ENCODE measurements around the gene BOLA1.
"Not testable (repeated sequence)": the region's sequence is repeated elsewhere in the genome, so short reads cannot be mapped to it uniquely, and the experiment has no call there.

Gene BOLA1

DNA sequence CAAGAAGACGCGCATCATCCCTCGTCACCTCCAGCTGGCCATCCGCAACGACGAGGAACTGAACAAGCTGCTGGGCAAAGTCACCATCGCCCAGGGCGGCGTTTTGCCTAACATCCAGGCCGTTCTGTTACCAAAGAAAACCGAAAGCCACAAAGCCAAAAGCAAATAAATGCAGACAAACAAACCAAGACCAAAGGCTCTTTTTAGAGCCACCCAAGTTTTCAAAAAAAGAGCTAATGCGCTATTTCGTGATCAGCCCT lies 12.2 kb upstream of the BOLA1 start:
- DNase-seq (ENCODE audit: low spot score) = not testable (repeated sequence)

DNA sequence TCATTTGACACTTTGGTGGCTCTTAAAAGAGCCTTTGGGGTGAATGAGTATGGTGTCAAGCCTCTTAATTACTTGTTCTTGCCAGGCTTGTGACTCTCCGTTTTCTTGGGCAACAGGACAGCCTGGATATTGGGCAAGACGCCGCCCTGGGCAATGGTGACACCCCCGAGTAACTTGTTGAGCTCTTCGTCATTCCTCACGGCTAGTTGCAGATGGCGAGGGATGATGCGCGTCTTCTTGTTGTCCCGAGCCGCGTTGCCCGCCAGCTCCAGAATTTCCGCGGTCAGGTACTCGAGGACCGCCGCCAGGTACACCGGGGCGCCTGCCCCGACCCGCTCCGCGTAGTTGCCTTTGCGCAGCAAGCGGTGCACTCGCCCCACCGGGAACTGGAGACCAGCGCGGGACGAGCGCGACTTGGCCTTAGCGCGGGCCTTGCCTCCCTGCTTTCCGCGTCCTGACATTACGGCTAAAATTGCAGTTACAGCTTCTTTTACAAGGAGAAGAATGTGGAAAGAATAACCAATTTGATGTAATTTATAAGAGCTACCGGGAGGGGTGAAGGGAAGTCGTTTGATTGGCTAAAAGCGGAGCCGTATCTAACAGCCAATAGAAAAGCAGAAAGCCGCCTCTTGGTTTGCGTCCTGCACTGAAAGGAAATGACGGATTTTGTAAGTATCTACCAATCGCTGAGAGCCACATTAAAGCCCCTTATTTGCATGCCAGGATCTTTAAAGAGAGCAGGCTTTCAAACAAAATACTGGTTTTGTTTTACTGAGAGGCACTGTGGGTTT lies 11.7 kb upstream of the BOLA1 start:
- peak; percentile 85 for DNase-seq (ENCODE audit: low spot score)

DNA sequence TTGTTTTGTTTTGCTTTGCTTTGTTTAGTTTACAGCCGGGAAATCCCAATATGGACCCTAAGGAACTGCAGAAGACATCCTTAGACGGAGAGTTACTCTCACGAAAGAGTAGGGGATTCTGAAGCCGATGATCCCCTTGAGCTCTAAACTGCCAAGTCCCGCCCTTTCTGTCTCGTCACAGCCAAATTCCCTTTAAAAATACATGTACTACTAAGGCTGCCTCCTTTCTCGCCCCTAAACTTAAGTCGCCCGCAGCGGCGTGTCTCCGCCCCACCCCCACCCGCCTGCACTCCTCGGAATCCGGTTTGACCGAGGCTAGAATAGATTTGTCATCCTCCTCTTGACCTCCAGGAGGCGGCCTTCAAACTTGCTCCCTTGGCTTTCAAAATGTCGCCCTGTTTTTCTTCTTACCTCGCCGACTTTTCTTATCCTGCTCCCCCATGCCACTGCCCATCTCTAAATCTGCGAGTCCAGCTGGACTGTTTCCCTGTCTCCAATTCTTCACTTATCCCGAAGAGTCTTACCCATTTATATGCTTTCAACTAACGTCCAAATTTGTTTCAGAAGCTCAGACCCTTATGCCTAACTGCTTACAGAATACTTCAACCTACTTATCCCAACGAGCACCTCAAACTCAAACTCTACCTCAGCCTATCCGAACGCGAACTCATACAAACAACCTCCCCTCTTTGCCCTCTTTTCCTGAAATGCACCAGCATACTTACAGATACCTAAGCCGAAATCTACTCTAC lies 10.9 kb upstream of the BOLA1 start:
- DNase-seq (ENCODE audit: low spot score) = peak; percentile 89

DNA sequence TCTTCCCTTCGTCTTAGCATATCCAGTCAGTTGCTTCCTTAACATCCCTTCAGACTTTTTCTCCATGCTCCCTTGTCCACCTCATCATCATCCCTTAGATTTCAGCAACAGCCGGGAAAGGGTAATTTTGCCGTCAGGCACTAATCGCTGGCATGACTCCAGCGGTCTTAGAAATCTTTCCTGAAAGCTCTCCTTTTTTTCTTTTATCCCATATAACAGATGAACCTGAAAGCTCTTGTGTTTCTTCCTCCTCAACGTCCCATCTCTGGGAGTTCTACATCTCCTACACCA lies 10.4 kb upstream of the BOLA1 start:
- no peak for DNase-seq (ENCODE audit: low spot score)

DNA sequence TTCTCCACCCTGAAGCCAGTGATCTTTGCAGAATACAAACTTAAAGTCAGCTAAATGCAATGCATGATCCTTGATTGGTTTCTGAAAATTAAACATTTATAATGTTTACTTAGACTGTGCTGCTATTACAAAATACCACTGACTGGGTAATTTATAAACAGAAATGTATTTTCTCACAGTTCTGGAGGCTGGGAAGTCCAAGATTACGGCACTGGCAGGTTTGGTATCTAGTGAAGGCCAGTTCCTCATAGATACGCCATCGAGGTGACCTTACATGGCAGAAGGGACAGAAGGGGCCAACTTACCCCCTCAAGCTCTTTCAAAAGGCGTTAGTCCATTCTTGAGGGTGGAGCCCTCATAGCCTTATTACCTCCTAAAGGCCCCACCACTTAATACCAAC lies 2.8 kb upstream of the BOLA1 start:
- DNase-seq (ENCODE audit: low spot score) = no peak

DNA sequence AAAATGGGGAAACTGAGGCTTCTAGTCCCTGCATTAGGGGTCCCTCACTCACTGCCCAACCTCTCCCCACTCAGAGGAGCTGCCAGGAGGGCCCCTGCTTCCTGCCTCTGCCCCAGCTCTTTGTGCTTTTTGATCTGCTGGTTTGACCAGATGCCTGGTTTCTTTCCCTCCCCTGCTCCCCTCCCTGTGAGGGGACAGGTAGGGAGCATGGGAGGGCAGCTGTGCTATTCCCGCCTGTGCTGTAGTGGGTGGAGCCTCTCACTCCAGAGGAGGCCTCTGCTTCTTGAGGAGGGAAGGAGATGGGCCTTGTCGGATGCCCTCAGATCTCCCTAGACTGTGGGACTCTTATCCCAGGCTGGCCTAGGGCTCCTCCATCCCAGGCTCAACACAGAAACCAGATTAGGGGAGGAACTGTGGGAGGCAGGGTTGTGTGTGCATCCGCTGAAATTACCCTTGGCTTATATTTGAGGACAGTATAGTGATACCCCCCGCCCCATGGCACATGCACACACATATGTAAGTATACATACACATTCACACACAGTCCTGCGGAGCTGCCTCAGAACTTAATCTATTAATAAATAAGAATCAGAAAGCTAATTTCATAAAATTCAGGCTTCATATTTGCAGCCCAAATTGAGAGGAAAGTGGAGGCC lies 4.6 kb downstream of the BOLA1 start:
- no peak for DNase-seq (ENCODE audit: low spot score)

DNA sequence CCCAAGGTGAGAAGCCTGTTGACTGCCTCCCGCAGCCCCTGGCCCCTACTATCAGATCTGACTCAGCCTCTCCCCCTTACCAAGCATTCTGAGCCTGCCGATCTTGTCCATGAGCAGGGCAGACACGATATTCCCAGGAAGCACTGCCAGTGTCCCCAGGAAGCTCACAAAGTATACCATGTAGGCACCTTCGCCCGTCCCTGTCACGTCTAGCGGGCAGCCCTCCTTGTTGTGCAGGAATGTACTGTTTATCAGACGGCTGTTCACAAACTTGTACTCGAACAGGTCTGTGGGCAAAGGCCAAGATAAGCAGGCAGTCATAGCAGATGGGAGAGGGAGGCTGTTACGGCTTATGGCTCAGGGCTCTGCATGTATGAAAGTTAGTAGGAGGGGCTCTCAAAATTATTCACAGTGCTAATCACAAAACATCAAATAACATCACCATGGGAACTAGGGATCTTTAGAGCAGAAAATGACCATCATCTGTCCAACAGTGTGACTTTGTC lies 7.3 kb downstream of the BOLA1 start:
- DNase-seq (ENCODE audit: low spot score) = no peak

DNA sequence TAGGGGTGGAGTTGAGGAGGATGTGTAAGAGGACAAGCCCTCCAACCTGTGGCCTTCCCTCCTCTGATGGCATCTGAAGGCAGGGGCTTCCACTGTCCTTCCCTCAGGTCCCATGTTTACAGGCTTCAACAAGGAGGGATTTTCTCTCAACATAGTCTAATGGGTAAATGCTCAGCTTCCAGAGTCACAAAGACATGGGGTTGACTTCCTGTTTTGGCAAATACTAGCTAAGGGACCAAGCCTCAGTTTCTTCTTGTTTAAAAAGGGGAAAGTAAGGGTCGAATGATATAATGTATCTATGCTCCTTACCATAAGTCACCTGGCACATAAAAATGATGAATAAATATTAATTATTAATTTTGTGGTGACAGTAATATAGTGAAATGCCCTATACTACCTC lies 15.2 kb downstream of the BOLA1 start:
- no peak for DNase-seq (ENCODE audit: low spot score)

DNA sequence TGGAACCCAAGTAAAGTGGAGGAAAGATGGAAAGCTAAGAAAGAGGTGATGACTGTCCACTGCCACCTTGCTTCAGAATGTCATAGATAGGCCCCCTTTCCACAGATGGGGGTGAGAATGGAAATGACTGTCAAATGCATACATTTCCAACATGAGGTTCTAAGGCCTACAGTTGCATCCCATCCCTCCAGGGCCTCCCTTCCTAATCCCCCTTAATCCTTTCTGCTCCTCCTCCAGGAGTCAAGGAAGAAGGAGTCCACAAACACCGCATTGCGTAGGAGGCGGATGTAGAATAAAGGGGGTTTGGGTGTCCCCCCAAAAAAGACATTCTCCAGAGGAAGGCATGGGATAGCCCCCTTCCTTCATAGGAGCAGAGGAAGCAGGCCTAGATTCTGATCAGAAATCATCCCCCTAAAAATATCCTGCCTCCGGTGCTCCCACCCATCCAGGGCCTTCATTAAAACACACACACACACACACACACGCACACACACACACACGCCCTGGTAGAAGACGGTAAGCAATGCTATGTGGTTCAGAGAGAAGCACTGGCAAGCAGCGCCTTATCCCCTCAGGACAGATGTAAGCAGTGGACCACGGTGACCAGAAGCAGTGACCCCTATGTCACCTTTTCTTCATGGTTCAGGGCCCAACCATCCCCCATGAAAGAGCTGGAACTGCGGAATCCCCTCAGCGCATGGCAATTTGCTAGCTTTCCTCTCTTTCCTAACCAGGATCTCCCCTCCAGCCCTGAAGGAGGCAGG lies 16.2 kb downstream of the BOLA1 start:
- peak; percentile 63 for DNase-seq (ENCODE audit: low spot score)

DNA sequence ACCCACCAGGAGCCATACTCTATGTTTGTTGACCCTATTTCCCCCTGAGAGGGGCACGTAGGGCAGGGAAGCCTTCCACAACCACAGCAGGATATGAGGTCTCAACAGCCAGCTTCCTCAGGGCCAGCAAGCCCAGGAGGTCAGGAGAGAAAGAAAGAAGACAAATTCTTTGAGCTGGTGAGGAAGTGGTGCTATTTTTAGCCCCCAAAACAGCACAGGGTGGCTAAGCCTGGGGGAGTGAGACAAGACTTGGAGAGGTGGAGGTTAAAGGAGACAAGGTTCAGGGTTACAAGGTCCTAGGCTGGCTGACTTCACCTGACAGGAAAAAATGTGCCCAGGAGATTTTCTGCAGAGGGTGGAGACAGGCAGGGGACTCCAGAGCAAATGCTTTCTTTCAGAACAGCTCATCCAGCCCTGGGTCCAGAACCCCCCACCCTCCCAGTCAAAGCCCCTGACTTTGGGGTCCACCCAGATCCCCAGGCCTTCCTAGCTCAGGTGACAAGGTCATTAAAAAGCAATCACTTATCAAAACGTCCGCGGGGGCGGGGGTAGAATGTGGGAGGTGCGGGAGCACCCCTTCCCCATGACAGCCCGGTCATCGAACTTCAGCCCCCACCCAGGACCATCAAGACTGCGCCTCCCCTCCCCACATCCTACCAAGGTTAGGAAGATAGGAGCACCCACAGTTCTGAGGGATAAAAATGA lies 17.0 kb downstream of the BOLA1 start:
- DNase-seq (ENCODE audit: low spot score) = no peak

DNA sequence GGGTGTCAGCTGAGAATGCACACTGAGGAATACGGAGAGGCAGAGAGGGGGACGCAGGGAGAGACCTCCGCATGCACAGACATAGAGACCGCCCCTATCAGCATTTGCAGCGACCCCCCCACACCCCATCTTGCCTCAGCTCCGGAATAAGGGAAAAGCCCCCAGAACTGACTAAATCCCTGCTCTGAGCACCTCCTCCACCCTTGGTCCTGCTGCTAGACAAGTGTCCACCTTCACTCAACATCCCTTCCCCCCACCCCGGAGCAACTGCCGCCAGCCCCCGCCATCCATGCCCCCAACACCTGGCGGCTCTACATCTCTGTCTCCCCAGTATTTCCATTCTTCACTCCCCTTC lies 17.5 kb downstream of the BOLA1 start:
- no peak for DNase-seq (ENCODE audit: low spot score)

DNA sequence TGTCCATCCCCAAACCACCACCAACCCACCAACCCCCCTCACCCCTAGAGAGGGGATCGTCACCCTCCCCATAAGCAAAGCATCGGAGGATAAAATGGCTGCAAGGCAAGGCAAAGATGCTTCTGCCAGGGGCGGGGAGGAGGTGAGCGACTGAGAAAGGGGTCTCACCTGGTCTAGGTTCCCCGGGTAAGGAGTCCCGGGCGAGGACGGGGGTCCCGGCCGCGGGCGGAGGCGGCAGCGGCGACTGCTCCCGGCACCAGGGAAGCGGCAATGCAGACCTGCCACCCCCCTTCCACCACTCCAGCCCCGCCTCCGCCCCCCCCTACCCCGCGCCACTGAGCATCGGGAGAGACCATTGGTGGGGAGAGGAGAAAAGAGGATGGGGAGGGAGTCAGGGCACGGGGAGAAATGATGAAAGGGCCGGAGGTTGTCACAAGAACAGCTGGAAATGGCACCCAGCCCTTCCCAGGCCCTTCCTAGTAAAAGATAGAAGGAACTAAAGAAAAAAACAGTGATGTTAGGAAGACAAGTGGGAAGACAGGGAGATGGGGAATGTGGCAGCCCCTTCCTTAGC lies 18.3 kb downstream of the BOLA1 start, which contains the start of gene SV2A:
TSS of gene SV2A (minus strand) at position 274 of the 574 bp plus-strand sequence. CDS start 4,004 bp downstream, outside the sequence.
- DNase-seq (ENCODE audit: low spot score) = peak; percentile 81

DNA sequence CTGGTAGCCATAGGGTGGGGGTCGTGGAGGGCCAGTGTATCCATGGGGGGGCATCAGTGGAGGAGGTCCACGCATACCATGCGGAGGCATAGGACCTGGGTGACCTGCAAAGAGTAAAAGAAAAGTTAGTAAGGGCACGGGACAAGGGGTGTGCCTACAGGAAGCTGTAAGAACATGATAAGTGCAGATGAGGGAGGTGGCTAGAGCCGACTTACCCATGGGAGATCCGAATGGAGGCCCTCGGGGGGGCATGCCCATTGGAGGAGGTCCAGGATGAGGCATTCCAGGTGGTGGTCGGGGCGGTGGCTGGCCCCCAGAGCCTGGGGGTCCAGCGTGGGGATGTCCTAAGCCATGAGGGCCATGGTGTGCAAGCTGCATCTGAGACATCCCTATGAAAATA lies 24.3 kb downstream of the BOLA1 start:
- no peak for DNase-seq (ENCODE audit: low spot score)

DNA sequence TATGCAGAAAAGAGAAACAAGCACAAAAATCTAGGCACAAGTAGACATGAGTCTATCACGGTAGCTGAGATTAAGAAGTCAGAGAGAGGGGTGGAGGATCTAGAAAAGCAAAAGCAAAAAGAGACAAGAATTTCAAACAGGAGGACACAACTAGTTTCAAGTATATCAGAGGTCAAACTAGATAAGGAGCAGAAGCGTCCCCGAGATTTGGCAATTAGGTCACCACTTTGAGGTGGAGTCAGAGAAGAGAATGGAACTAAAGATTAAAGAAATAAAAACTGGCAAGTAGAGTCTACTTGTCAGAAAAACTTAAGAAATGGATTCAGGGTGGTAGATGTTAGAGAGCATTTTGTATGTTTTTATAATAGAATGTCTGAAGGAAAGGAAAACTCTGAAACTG lies 26.0 kb downstream of the BOLA1 start:
- no peak for DNase-seq (ENCODE audit: low spot score)

DNA sequence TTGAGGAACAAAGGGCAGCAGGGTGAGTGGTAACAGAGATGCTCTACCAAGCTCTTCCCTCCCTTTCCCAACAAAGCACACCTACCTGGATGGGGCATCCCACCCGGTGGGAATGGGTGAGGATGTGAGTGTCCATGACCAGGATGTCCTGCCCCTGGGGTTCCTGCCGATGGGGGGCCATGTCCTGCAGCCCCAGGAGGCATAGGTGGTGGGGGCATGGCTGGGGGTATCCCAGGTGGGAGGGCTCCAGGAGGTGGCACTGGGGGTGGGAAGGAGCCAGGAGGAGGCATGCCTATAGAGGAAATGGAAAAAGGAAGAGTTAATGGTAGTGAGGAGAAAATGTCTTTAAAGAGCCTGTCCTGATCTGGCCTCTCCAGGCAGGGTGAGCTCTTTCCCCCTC lies 26.4 kb downstream of the BOLA1 start:
- DNase-seq (ENCODE audit: low spot score) = no peak

DNA sequence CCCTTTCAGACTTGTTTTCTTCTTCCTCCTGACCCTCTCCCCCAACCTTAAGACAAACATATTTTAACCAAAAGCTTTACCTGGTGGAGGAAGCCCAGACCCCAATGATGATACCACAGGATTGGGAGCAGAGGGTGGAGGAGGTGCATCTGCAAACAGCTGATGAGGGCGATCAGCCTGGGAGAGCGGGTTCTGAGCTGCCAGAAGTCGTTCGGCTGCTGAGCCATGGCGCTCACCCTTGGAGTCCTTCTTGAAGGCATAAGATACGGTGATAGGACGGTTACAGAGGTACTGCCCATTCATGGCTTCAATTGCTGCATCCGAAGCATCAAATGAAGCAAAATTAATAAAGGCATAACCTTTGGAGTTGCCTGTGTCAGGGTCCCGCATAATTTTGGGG lies 26.9 kb downstream of the BOLA1 start:
- DNase-seq (ENCODE audit: low spot score) = no peak

DNA sequence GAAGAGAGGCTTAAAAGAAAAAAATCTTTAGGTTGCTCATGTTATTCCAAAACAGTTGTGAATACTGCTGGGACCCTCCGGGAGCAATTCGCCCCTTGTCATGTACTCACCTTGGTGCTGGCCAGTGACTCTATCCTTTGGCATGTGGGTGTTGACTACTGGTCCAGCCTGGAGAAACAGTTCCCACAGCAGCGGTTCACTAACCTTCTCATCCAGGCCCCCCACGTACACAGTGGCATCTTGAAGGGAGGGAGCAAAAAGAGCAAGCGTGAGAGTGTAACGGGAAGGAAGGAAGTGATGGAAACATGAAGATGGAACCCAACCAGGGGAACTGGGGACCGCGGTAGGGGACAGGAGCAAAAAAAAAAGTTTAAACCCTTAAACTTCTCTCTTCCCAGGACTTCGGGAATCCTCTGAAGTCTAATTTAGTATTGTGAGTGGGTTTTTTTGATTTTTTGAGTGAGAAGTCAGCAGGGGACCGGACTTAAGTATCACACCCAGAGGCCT lies 27.7 kb downstream of the BOLA1 start:
- DNase-seq (ENCODE audit: low spot score) = no peak

DNA sequence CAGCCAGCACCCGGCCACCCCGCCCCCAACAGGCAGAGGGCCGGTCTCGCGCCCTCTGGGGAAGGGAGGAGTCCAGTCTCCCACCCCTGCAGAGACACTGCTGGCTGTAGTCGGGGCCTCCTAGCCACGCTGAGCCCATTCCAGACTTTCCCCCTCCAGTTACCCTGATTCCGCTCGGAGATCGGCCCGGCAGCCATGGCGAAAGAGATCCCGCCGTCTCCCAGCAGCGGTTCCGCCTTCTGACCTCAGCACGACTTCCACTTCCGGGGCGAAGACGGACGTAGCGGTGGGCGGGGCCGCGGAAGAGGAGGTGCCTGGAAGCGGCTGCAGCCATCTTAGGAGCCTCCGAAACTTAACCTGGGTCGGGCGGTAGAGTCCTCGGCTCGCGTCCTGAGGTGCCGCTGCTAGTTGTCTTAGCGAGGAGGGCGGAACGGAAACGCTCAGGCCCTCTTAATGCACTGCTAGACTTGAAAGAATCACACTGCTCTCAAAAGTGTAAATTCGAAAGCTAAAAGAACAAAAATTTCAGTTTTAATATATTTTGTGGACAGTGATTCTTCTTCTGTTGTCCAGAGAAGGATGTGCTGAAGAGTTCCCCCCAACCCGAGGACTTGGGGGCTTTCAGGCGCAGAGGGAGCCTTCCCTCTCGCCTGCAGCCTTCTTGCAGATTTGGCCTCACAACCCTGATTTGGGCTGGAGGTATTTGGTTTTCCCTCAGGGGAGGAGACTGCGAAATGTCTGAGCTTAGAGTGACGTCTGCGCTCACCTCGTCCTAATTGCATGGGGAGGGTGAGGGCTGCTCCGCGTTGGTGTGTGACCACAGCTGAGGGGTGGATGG lies 28.4 kb downstream of the BOLA1 start, which contains the start of gene SF3B4:
TSS of gene SF3B4 (minus strand) at position 241 of the 838 bp plus-strand sequence. CDS start at position 197, 44 bp downstream.
- DNase-seq (ENCODE audit: low spot score) = peak; percentile 92

DNA sequence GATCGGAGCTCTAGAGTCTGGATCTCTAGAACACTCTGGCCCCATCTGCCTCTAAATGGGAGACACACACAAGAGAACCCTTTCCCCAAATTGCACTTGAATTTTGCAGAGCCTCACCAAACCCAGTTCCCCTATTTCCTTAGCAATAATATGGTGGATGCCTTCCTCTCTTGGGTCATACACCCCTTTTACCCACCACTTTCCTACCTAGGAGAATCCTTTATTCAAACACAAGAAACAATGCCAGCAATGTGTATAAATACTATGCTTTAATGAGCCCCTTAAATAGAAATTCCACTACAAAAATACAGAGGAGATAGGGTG lies 29.0 kb downstream of the BOLA1 start:
- DNase-seq (ENCODE audit: low spot score) = no peak

DNA sequence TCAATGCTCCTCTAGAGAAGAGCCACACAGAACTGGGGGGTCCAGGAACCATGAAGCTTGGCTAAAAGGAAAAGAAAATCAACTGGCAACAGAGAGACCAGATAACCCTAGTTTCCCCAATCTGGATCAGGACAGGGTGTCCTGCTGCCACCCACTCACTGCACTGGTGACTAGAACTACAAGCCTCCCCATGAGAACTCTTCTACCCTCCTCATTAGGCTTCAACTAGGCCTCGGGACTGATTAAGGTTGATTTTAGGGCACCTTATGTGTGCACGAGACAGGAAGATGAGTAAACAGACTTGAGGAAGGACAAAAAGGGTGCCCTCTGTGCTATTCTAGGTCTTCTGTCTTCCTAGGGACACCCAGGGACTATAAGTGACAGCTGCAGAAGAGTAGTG lies 30.5 kb downstream of the BOLA1 start:
- no peak for DNase-seq (ENCODE audit: low spot score)
